Suppressor macrophage treated with lipopolysaccharide for 1 hour (primary cell): Measurements from ENCODE around the gene RCSD1.

Source experiments
- DNase-seq, 3 donors: peaks; one replicate each; pipeline ENCODE4 v3.0.0-alpha.2; 2020 to 2022

RCSD1 gene

GRCh38 chr1:167693425-167694045 is 63.5 kb downstream of the RCSD1 start:
- DNase-seq, result no peak

GRCh38 chr1:167694691-167695090 is 64.7 kb downstream of the RCSD1 start:
- no peak for DNase-seq

GRCh38 chr1:167695147-167695546 is 65.1 kb downstream of the RCSD1 start:
- peak; percentile 36 to 46 (median 38) for DNase-seq

GRCh38 chr1:167695756-167696561 is 65.9 kb downstream of the RCSD1 start:
- no peak for DNase-seq

- peak; percentile 66 to 71 (median 66) for DNase-seq
These were observed 67.7 kb downstream of the RCSD1 start for GRCh38 chr1:167697667-167698141.

GRCh38 chr1:167698313-167698712 is 68.3 kb downstream of the RCSD1 start:
- no peak for DNase-seq

GRCh38 chr1:167701510-167701909 is 71.5 kb downstream of the RCSD1 start:
- no peak for DNase-seq

GRCh38 chr1:167703557-167703956 is 73.5 kb downstream of the RCSD1 start:
- DNase-seq, result no peak

- no peak for DNase-seq
These were observed 74.7 kb downstream of the RCSD1 start for GRCh38 chr1:167704715-167705114.

- DNase-seq, result no peak
These were observed 75.2 kb downstream of the RCSD1 start for GRCh38 chr1:167705250-167705649.

GRCh38 chr1:167706363-167706762 is 76.3 kb downstream of the RCSD1 start:
- no peak for DNase-seq

- DNase-seq, result no peak
These were observed 77.2 kb downstream of the RCSD1 start for GRCh38 chr1:167706931-167707877.

- DNase-seq, result no peak
These were observed 77.9 kb downstream of the RCSD1 start for GRCh38 chr1:167707942-167708341.

GRCh38 chr1:167708940-167709389 is 78.9 kb downstream of the RCSD1 start:
- DNase-seq, result peak; percentile 62 to 86 (median 73)

GRCh38 chr1:167710836-167711235 is 80.8 kb downstream of the RCSD1 start:
- no peak for DNase-seq

GRCh38 chr1:167711797-167712196 is 81.8 kb downstream of the RCSD1 start:
- no peak for DNase-seq

- DNase-seq, result peak in 1 of 3 donors; percentile 17
These were observed 83.5 kb downstream of the RCSD1 start for GRCh38 chr1:167713330-167714081.

- DNase-seq, result peak in 2 of 3 donors; percentile 92 to 95
These were observed 84.0 kb downstream of the RCSD1 start for GRCh38 chr1:167714098-167714438.

- DNase-seq, result peak; percentile 89 to 91 (median 90)
These were observed 84.6 kb downstream of the RCSD1 start for GRCh38 chr1:167714439-167715156.

- peak; percentile 86 to 94 (median 91) for DNase-seq
These were observed 85.3 kb downstream of the RCSD1 start for GRCh38 chr1:167715157-167715999.

GRCh38 chr1:167716000-167716271 is 85.9 kb downstream of the RCSD1 start:
- no peak for DNase-seq
